Endothelial cell of umbilical vein (primary cell): ENCODE results near the gene ANKUB1. TPM values are rescaled to one million over a fixed set of nuclear protein-coding genes. Genes with fewer than 3 reads are reported as not detected.

Source experiments
- BruUV-seq: library from RNA; stranded (reverse); fragments of 400-500 nt; replicated peaks from 2 replicates; lab custom pipeline; 2021; lab: Mats Ljungman, UMichigan
- CTCF ChIA-PET: fragments of 300-600, 350-600 bp; sonication (Branson Sonifier 250); formaldehyde crosslinking; loops from one replicate; lab custom pipeline; 2021; ENCODE audit warnings: antibody characterized with exemption, inconsistent platforms; lab: Charles Lee
- POLR2A ChIA-PET: fragments of 300-600, 350-600 bp; sonication (Branson Sonifier 250); formaldehyde crosslinking; loops from one replicate; lab custom pipeline; 2021; ENCODE audit warnings: antibody characterized with exemption, inconsistent platforms; lab: Charles Lee
- DNase-seq: peaks from one replicate; pipeline ENCODE4 v3.0.0-alpha.2; 2011; ENCODE audit warnings: low read depth, low spot score
- FAIRE-seq: peaks from 2 replicates; lab custom pipeline; 2011; peaks lifted over from hg19 to GRCh38; lab: Jason Lieb, UNC
- H2AFZ ChIP-seq: 2 replicates; pipeline ENCODE4 v1.6.0; 2012; ENCODE audit warnings: low read depth, low read length, control low read depth, inconsistent platforms
- H3K27ac ChIP-seq: 2 replicates; pipeline ENCODE4 v1.5.1; 2011; ENCODE audit warnings: low read depth, mild to moderate bottlenecking, control low read depth, low read length, moderate library complexity; ENCODE audit not compliant: insufficient read depth
- H3K27me3 ChIP-seq, 2 experiments: 2 replicates each; pipeline versions ENCODE4 v1.6.0 to v1.6.1; 2011; ENCODE audit warnings: low read length in 2 of 2, mixed read lengths in 1 of 2; ENCODE audit not compliant: control insufficient read depth in 2 of 2, insufficient read depth in 2 of 2
- H3K36me3 ChIP-seq, 2 experiments: 2 replicates in 1 of 2; 3 replicates in 1 of 2; pipeline ENCODE4 v1.5.1; 2011; ENCODE audit warnings: low read length in 2 of 2, mild to moderate bottlenecking in 1 of 2, moderate library complexity in 1 of 2; ENCODE audit not compliant: control insufficient read depth in 2 of 2, insufficient read depth in 2 of 2; ENCODE audit errors: extremely low read depth in 1 of 2
- H3K4me1 ChIP-seq: 3 replicates; pipeline ENCODE4 v1.5.1; 2011; ENCODE audit warnings: mild to moderate bottlenecking, low read length; ENCODE audit not compliant: control insufficient read depth, insufficient read depth; ENCODE audit errors: extremely low read depth
- H3K4me2 ChIP-seq: 2 replicates; pipeline ENCODE4 v1.6.1; 2011; ENCODE audit warnings: low read length, control low read depth, mixed read lengths; ENCODE audit not compliant: insufficient read depth
- H3K4me3 ChIP-seq, 3 experiments: fragments of 200-600 bp in 1 of 3; sonication (generic), shearing (Covaris generic) in 1 of 3; replicated peaks in 1 of 3; 2 replicates each; pipeline ENCODE4 v1.5.1; 2011 to 2016; ENCODE audit warnings: control low read depth in 3 of 3, low read length in 3 of 3, mild to moderate bottlenecking in 2 of 3, inconsistent platforms in 1 of 3, low read depth in 1 of 3, moderate library complexity in 1 of 3; ENCODE audit not compliant: insufficient read depth in 1 of 3
- H3K79me2 ChIP-seq: 2 replicates; pipeline ENCODE4 v1.6.0; 2012; ENCODE audit warnings: low read length, inconsistent platforms; ENCODE audit not compliant: control insufficient read depth, insufficient read depth
- H3K9ac ChIP-seq: replicated peaks from 2 replicates; pipeline ENCODE3; 2011; ENCODE audit warnings: low read length, control low read depth; ENCODE audit not compliant: insufficient read depth; ENCODE audit errors: extremely low read depth
- H3K9me1 ChIP-seq: replicated peaks from 3 replicates; pipeline ENCODE4 v1.6.0; 2011; ENCODE audit warnings: mild to moderate bottlenecking, low read length; ENCODE audit not compliant: control insufficient read depth, insufficient read depth; ENCODE audit errors: extremely low read depth
- H3K9me3 ChIP-seq: replicated peaks from 2 replicates; pipeline ENCODE4 v1.5.1; 2012; ENCODE audit warnings: low read length, inconsistent platforms; ENCODE audit not compliant: control insufficient read depth, insufficient read depth
- H4K20me1 ChIP-seq: replicated peaks from 2 replicates; pipeline ENCODE3; 2011; ENCODE audit warnings: mild to moderate bottlenecking, low read length; ENCODE audit not compliant: control insufficient read depth, insufficient read depth; ENCODE audit errors: extremely low read depth
- CTCF ChIP-seq, 2 donors: IDR thresholded peaks; 1 replicate in 1 of 2; 2 replicates in 1 of 2; pipeline ENCODE4 v1.5.1; 2011; ENCODE audit warnings: low read length in 2 of 2, mild to moderate bottlenecking in 2 of 2, moderate library complexity in 2 of 2, control low read depth in 1 of 2, inconsistent platforms in 1 of 2, low read depth in 1 of 2; ENCODE audit not compliant: insufficient read depth in 1 of 2; ENCODE audit errors: extremely low read depth in 1 of 2
- EZH2 ChIP-seq: IDR thresholded peaks from 2 replicates; pipeline ENCODE4 v1.6.1; 2012; ENCODE audit warnings: borderline replicate concordance, low read depth, mild to moderate bottlenecking, moderate library complexity, low read length, inconsistent platforms; ENCODE audit not compliant: severe bottlenecking
- FOS ChIP-seq: IDR thresholded peaks from 2 replicates; pipeline ENCODE4 v1.6.1; 2011; ENCODE audit warnings: mild to moderate bottlenecking, low read length, moderate library complexity, borderline replicate concordance; ENCODE audit not compliant: insufficient read depth
- GATA2 ChIP-seq: IDR thresholded peaks from 2 replicates; pipeline ENCODE4 v1.7.0; 2011; ENCODE audit warnings: low read depth, mild to moderate bottlenecking, moderate library complexity, mixed read lengths, low read length; ENCODE audit not compliant: insufficient read length, insufficient read depth
- JUN ChIP-seq: IDR thresholded peaks from 2 replicates; pipeline ENCODE4 v1.6.1; 2011; ENCODE audit warnings: borderline replicate concordance, low read depth; ENCODE audit not compliant: insufficient read length, insufficient read depth
- MAX ChIP-seq: IDR thresholded peaks from 2 replicates; pipeline ENCODE4 v1.6.1; 2011; ENCODE audit not compliant: insufficient read depth, insufficient read length
- MYC ChIP-seq: IDR thresholded peaks from one replicate; pipeline ENCODE4 v1.6.1; 2011; ENCODE audit warnings: mild to moderate bottlenecking, low read depth, low read length
- POLR2A ChIP-seq: IDR thresholded peaks from 2 replicates; pipeline ENCODE4 v1.6.1; 2012; ENCODE audit warnings: low read depth, mild to moderate bottlenecking, control low read depth, low read length
- POLR2AphosphoS5 ChIP-seq: IDR thresholded peaks from 2 replicates; pipeline ENCODE4 v1.6.1; 2012; ENCODE audit warnings: low read depth, mild to moderate bottlenecking, control low read depth, low read length, moderate library complexity; ENCODE audit not compliant: insufficient read depth
- dilution Hi-C: fragments of 300-500 bp; cut with MboI; formaldehyde crosslinking; loops from one replicate; pipeline ENCODE4 v1.15.0; 2019; ENCODE audit warnings: low sequenced_read_pairs; ENCODE audit not compliant: extremely low pct_ligation_motif_present
- intact Hi-C: fragments of 100-400 bp; cut with micrococcal nuclease; formaldehyde crosslinking; loops from one replicate; pipeline ENCODE4 v1.10.0; 2022
- polyA plus RNA-seq, 4 experiments: library from polyadenylated mRNA; depleted of rRNA in 3 of 4; stranded (reverse) in 3 of 4; unstranded in 1 of 4; fragments of >200 nt; gene quantifications; 2 replicates each; pipeline versions ENCODE4 v1.2.1 to v1.2.3, GENCODE V29; 2011 to 2012; ENCODE audit warnings: missing spikeins in 1 of 4
- total RNA-seq: library from RNA; stranded (reverse); gene quantifications from 2 replicates; pipeline ENCODE4 v1.2.3, GENCODE V29; 2021

ANKUB1 gene
- total and polyA plus RNA-seq, 2 donors (not counting 3 experiments of a cell fraction or from before 2014, with no cell fraction given), result not detected

GRCh38 chr3:149806171-149806778 is 13.9 kb upstream of the ANKUB1 start:
- Histone ChIP-seq H4K20me1 (no peaks in the 10 kb centered on the region), H3K9me3 (no peaks in the 10 kb centered on the region), H3K4me3 (no peak overlapping the region), H3K79me2 (no peaks in the 10 kb centered on the region), H3K4me1 (no peaks in the 10 kb centered on the region), H3K36me3 (no peaks in the 10 kb centered on the region), H3K9me1 (no peaks in the 10 kb centered on the region), H3K9ac (no peak overlapping the region), H2AFZ (no peak overlapping the region), H3K4me2 (no peak overlapping the region), H3K27ac (no peak overlapping the region), H3K27me3 (no peaks in the 10 kb centered on the region)
- no peak for FAIRE-seq
- TF ChIP-seq GATA2 (no peak), POLR2A (no peak), POLR2AphosphoS5 (no peak), JUN (no peak), MYC (no peak), MAX (no peak), CTCF (IDR thresholded peaks at IDR 0.05; ENCODE audit: extremely low read depth in 1 of 2, insufficient read depth in 1 of 2, low read depth in 1 of 2, low read length in 2 of 2) (no peak), FOS (no peak), EZH2 (no peak)
- intact Hi-C loops (no loop called here), dilution Hi-C loops (no loop called here)
- ChIA-PET POLR2A (no interaction called here), CTCF (interaction anchor here (3.4 kb wide), 1 partner anchor 37 kb away, joined by 263 read pairs; no protein-coding TSS in a partner anchor)
- no TSS peak for BruUV-seq
- DNase-seq, result no peak
